Stimulated activated CD8-positive, alpha-beta memory T cell treated with anti-CD3 and anti-CD28 coated beads, Interleukin-4, amount 100 ng/mL, for 4 hours (primary cell): ENCODE data around the gene PITPNM3.
"Not testable (repeated sequence)": the region's sequence is repeated elsewhere in the genome, so short reads cannot be mapped to it uniquely, and the experiment has no call there.

Experiments used
- DNase-seq, 2 donors: peaks; one replicate each; pipeline ENCODE4 v3.0.0-alpha.2; 2020; ENCODE audit warnings: low read depth in 2 of 2, low spot score in 1 of 2

PITPNM3 gene

DNA sequence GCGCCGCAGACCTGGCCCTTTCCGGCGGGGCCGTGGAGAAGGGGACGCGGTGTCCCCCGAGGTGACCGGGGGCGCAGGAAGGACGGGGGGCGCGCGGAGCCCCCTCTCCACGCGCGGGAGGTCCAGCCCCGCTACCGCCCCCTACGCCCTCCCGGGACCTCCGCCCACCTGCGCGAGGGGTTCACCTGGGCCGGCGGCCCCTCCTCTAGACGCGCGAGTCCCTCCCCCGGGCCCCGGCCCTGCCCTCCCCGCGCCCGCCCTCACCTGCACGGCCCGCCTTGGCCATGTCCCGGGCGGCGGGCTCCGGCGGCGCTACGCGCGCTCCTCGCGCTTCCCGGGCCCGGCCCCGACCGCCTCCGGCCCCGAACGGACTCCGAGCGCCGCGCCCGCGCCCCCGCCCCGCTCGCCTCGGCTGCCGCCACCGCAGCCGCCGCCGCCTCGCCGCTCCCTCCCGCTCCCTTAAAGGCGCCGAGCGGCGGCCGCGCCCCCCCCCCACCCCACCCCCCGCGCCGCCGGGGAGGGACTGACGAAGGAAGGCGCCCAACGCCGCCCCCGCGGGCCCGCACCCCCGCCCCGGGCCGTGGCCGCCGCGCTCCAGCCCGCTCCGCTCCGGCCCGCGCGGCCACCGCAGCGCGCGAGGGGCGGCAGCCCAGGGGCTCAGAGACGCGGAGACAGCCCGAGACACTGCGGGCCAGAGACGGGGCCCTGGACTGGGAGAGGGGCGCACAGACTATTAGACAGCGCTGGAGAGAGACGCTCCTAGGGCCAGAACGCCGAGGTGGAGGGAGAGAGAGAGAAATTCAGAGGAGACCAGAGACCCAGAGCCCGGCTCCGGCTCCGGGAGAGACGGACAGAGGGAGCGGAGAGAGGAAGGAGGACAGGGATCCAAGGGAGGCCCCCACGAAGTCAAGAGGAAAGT lies at the start of gene PITPNM3:
Gene PITPNM3, minus strand, starts transcription at position 435 of the 919 bp plus-strand sequence. Its CDS starts 149 bp downstream, at position 286.
- no peak for DNase-seq

DNA sequence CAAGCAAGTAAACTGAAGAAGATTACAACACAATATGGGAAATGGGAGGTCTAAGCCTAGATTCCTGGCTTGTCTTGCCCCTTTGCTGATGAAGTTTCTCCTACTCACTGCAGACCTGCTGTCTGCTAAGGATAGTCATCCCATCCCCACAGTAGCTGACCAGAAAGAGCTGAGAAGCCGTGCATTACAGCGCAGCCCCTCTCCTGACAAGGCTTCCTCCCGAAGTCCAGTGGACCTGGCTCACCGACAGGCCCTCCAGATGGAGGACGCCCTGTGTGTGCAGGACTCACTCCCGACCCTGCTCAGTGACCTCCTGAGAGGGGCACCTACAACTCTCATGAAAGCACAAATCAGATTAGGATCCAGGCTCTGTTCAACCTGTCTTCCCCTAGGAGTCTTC lies 48.8 kb upstream of the PITPNM3 start:
- DNase-seq, result no peak

DNA sequence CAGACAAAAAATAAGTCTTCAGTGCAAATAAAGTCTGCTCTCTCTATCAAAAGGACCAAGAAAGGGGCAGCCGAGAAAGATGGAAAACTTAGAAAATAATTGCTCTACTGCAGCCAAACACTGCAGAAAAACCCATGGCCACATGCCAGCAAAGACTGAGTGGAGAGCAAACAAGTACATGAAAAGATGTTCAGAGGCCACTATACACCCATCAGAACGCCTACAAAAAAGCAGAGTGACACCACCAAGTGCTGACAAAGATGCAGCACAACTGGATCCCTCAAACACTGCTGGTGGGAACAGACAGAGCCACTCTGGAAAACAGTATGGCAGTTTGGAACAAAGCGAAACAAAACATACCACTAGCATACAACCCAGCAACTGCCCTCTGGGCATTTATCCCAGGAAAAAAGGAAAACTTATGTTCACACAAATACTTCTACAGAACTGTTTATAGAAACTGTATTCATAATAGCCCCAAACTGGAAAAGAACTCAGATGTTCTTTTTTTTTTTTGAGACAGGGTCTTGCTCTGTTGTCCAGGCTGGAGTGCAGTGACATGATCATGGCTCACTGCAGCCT lies 47.5 kb upstream of the PITPNM3 start:
- DNase-seq, result no peak

DNA sequence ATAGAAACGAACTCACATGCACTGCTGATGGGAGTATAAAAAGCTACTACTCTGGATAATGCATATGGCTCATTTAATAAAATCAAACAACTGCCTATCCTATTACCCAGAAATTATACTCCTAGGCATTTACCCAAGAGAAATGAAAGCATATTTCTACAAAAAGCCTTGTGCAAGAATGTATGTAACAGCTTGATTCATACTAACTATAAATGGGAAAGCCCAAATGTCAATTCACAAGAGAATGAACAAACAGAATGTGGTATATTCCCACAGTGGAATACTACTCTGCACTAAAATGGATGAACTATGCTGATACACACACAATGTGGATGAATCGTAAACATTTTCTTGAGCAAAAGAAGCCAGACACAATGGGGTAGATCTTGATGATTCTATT lies 45.8 kb upstream of the PITPNM3 start:
- no peak for DNase-seq

DNA sequence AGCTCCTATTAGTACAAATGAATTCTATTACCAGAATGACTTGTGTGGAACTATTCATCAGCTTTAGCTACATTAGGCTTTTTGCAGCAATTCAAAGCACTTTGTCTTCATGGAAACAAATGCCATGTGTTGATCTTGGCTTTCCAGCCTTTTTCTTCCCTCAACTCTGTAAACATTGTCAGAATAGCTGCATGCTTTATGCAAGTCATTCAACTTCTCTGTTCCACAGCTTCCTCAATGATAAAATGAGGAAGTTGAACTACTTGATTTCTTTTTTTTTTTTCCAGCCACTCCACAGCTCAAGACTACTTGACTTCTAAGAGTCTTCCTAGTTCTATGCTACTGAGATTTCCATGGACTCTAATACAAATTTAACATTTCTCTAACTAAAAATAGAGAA lies 43.0 kb upstream of the PITPNM3 start:
- no peak for DNase-seq

DNA sequence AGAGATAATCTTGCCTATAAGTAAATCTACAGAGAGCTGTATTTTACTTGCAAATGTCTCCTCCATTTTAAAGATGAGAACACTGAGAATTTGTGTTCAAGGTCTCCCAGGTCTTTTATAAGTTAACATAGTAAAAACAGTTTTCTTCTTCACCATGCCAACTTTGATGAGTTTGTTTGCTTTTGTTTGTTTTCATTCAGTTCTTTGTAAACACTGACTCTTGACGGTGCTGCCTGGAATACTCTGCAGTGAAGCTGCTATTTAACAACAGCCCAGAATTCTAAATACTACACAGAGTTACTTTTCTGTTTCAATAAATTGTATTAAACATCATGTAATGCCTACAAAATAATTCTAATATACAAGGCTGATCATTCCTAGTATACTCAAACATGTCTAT lies 41.4 kb upstream of the PITPNM3 start:
- DNase-seq, result no peak

DNA sequence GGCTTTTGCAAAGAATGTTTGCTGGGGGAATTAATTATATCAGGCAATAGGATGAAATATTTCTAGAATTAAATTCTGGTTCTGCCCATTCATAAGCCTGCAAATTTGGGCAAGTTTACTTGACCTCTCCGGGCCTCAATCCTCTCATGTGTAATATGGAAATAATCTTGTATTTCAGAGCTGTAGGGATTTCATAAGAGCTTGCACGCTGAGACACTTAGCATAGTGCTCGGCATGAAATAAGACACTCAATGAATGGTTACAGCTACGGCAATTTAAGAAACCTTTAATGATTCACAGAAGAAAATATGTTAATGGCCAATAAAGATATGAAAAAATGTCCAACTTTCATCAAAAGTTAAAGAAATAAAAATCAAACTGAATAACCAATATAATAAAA lies 40.6 kb upstream of the PITPNM3 start:
- DNase-seq, result no peak

DNA sequence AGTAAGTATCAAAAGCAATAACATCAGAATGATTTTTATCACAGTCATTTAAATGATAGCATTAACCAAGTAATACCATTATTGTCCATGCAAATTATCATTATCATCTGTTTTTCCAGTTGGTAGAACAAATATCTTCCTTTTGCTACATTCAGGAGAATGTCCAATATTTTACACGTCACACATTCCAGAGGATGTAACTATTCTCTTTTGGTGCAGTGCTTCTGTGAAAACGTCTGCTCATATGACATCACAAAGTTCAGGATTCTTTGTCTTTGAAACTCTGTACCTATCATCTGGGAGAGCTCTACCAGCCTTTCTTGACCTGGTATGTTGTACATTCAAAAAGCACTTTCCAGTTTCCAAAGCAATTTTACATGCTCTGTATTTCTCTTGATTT lies 40.2 kb upstream of the PITPNM3 start:
- no peak for DNase-seq

DNA sequence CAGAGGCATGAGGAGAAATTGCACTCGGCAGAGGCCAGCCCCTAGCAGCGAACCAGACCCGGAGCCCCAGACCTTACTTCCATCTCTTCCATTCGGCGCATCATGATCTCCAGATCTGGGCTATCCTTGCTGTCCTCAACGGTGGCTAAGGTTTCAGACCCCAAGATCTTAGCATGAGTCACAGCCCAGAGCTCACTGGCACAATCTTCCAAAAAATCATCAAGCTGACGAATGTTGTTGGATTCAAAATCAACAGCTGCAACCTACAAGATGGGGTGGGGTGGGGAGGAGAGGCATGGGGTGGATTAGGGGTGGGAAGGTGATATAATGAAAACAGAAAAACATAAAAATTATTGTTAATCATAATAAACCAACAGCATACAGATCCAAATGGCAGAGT lies 39.7 kb upstream of the PITPNM3 start:
- DNase-seq, result no peak

DNA sequence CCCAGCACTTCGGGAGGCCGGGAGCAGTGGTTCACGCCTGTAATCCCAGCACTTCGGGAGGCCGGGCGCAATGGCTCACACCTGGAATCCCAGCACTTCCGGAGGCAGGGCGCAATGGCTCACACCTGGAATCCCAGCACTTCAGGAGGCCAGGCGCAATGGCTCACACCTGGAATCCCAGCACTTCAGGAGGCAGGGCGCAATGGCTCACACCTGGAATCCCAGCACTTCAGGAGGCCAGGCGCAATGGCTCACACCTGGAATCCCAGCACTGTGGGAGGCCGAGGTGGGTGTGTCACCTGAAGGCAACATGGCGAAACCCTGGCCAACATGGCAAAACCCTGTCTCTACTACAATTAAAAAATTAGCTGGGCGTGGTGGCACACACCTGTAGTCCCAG lies 37.0 kb upstream of the PITPNM3 start:
- not testable (repeated sequence) for DNase-seq

DNA sequence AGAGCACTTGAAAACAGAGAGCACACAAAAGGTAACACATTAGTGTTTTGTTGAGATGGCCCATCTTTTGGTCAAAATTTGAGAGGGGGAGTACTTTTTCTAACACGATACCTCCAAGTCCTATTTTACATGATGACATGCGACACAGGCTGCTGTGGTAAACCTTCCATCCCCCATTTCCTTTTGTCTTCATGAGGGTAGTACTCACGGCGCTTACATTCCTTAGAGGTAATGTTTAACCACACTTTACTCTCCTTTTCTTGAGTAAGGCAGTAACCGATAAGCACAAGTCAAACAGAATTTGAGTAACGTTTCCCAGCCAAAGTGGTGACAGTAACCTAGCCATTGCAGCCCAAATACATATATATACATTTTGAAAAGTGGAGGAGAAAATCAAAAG lies 35.8 kb upstream of the PITPNM3 start:
- no peak for DNase-seq

DNA sequence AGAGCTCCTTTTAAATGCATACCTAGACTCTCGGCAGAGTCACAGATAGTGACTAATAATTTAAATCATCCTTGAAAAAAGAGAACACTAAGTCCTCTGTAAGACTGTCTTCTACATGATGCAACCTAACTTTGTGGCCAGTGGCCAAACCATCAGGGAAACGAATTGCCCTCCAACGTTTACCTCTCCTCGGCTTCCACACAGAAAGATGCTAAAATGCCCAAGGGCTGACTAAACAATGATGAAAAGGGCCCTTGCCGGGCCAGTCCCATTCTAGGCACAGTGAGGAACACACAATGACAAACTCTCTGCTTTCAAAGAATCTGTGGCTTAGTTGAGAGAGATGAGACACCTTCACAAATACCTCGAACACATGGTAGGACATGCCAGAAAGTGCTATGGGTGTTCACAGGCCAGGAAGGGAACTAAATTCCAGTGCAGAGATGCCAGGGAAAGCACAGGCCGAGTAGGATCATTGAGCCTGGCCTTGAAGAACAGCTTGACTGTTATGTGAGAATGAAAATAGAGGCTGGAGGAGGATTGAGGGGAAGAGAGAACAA lies 35.3 kb upstream of the PITPNM3 start:
- no peak for DNase-seq

DNA sequence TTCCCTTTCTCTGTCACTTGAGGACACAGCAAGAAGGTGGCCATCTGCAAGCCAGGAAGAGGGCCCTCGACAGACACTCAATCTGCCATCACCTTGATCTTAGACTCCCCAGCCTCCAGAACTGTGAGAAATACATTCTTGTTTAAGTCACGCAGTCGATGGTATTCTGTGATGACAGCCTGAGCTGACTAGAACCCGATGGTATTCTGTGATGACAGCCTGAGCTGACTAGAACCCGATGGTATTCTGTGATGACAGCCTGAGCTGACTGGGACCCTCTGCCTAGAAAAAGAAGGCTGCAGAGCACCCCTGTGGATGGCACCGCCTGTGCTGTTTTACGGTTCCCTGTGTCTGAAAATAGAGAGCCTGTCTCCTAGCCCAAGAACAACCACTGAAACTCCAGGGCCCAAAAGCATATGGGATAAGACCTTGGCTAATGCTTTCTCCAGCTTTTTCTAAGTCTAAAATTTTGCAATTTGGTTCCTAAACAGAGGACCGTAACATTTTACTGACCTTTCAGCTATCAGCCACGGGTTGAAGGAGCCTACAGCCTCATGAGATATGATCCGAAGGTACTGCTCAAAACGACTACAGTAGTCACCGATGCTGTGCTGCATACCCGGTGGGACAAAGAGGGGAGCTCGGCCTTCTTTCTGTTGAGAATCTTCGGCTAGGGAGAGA lies 33.1 kb upstream of the PITPNM3 start:
- no peak for DNase-seq

DNA sequence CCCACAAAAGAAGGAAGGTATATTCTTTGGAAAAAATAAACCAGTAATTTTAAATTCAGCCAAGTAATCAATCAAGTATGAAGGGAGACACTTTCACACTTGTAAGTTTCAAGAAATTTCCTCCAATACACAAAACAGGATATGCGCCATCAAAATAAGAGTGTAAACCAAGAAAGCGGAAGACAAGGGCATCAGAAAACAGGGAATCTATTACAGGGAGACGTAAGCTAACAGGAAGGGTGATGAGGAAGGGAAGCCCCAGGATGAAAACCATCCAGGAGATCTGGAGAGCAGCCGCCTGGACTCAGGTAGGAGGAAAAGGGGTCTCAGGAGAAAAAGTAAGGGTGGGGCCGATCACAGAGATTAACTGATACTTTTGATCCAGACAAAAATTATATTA lies 31.8 kb upstream of the PITPNM3 start:
- DNase-seq, result no peak

DNA sequence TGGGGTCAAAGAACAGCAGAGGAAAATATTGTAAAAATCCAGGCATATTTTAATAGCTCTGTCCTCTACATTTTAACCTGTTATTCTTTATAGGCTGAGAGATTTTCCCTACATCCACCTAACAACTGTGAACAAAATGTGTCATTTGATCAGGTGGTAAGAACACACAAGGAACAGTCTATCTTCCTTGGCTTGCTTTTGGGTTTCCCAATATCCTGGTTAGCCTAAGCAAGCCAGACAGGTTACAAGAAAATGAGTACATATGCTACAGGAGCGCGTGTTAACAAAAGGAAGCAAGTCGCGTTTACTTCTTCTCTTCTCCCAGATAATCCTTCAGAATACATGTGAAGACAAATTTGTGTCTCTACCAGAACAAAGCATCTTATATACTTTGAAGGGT lies 31.0 kb upstream of the PITPNM3 start:
- no peak for DNase-seq

DNA sequence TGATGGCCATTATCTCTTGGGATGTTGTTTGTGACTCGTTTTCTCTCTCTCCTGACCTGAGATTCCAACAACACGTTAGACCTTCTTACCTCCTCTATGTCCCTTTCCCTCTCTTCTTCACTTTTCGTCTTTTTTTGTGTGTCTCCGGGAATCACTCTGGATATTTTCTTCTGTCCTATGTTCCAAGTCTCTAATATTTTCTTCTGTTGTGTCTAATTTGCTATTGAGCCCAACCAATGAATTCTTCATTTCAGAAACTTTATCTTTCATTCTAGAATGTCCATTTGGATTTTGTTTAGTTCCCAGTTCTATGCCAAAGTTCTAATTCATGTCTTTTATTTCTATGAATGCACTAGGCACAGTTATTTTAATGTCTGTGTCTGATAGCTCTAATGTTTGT lies 27.1 kb upstream of the PITPNM3 start:
- no peak for DNase-seq

DNA sequence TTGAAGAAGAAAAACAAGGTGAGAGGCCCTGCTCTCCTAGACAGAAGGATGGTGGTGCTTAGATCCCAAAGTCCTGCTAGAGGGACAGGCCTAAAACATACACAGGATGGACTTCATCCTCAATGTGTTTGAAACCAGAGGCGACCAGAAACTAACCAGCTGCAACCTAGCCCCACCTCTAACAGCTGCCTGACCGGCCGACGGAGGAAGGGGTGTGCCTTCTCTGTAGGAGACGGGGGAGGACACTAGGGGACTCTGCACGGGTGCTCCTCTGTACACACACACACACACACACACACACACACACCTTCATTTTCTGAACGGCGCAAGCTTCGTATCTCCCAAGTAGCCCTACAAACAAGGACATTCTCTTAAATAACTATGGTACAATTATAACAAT lies 24.3 kb upstream of the PITPNM3 start:
- DNase-seq, result no peak

DNA sequence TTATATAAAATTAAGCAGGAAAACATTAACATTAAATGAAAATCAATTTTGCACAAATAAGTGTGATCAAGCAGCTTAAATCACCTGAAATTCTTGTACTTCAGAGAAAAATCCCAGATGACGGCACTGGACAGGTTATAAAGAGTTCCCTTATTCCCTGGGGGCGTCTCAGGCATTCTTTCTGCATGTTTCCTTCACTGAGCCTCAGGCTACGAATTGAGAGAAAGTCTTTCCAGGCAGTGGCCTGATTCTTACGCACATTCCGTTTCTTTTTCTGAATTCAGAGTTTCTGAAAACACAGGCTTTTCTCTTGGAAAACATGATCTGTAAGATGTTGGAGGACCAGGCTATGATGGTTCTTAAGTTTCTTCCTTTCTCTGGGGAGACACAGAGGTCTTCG lies 22.1 kb upstream of the PITPNM3 start:
- DNase-seq, result no peak

DNA sequence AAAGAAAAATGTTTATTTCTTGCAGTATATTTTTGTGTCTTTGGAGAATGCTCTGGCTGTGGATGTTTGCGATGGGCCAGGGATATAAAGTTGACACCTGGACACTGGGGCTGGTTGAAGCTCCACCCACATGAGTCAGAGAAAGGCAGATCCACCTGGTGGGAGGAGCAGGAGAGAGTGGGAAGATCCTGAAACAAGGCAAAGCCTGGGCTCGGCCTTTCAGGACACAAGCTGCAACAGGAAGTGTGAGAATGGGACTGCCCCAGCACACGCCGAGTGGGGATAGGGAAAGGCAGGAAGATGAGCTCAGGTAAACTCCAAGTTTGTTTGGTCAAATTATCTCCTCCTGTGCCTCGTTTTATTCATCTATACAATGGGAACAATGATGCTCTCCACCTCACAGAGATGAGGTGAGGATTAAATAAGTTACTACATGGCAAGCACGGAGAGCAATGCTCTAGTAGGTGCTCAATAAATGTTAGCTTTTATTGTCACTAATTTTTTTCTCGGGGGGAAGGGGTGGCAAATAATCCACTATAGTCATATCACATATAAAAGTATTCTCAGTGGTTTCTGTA lies 21.4 kb upstream of the PITPNM3 start:
- no peak for DNase-seq

DNA sequence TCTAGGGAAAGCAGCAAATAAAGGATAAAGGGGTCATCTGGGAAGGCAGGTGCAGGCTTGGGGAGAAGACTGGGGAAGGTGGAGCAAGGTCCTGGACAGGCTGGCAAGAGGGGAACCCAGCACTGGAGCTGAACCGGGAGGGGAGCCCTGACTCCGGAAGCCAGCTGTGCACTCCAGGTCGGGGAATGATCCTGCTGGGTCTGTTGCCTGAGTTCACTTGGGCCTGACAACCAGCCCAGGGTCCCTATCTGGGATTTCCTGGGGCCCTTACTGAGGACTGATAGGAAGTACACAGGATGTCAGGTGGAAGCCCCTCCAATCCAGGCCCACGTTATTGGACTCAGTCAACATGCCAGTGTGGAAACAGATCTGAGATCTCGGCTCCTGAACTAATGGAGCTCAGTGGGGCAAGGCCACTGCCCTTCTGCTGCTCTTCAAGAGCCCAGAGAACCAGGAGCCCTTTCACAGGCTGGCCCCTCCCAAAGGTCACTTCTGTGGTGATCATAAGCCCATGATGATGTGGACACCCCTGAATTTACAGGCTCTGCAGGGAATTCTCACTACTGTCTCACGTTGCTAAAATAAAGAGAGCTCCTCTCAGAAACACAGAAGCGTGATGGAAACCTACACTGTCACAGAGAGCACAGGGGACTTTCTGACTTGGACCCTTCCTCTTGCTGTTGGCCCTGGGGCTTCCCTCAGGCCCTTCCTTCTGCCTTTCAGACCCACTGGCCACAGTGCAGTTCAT lies 19.9 kb upstream of the PITPNM3 start:
- DNase-seq, result no peak

DNA sequence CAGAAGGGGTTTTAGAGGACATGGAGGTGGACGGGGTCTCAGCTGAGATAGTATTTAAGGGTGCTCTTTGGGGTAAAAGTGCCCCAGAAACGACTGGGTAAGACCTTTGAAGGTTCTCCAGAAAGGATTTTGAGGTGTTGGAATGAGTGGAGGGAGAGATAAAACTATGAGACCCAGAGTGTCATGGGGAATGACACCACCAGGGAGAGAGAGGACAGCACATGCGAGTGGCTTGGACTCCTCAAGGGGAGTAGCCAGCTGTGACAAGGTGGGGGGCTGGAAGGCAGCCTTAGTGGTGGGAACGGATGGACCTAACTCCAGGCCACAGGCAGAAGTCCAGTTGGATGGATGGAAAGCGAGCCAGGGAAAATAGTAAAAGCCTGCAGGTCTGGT lies 19.2 kb upstream of the PITPNM3 start:
- DNase-seq, result no peak
